GM23338 (cell line): ENCODE results near the gene DCANP1. TPM values are rescaled to one million over a fixed set of nuclear protein-coding genes. Genes with fewer than 3 reads are reported as not detected.
A peak's percentile ranks its signal among the peaks of the same experiment; 100 is the strongest.

Experiments used
- ATAC-seq: fragments of 200-7000 bp; cut with Tn5 transposase; 3 replicates; pipeline ENCODE4 v1.9.1; 2020
- DNase-seq: peaks from one replicate; pipeline ENCODE4 v3.0.0-alpha.2; 2015; ENCODE audit warnings: low spot score
- H2AFZ ChIP-seq: fragments of 200-600 bp; sonication (generic); 2 replicates; pipeline ENCODE4 v1.8.0; 2016; ENCODE audit warnings: antibody characterized with exemption, mild to moderate bottlenecking, moderate library complexity
- H3F3A ChIP-seq: fragments of 200-600 bp; sonication (generic); replicated peaks from 2 replicates; pipeline ENCODE4 v1.8.0; 2017; ENCODE audit warnings: antibody characterized with exemption, mixed run types, low read depth
- H3K27ac ChIP-seq: fragments of 200-600 bp; sonication (generic); 2 replicates; pipeline ENCODE4 v1.6.1; 2016; ENCODE audit warnings: low read depth
- H3K27me3 ChIP-seq: fragments of 200-600 bp; sonication (generic); 2 replicates; pipeline ENCODE4 v1.8.0; 2016; ENCODE audit warnings: mild to moderate bottlenecking, mixed run types, moderate library complexity; ENCODE audit not compliant: insufficient read depth
- H3K36me3 ChIP-seq: fragments of 200-600 bp; sonication (generic); 2 replicates; pipeline ENCODE4 v1.8.0; 2016; ENCODE audit warnings: mild to moderate bottlenecking; ENCODE audit not compliant: insufficient read depth
- H3K4me1 ChIP-seq: fragments of 200-600 bp; sonication (generic); 2 replicates; pipeline ENCODE4 v1.8.0; 2016; ENCODE audit warnings: mild to moderate bottlenecking, moderate library complexity; ENCODE audit not compliant: insufficient read depth
- H3K4me2 ChIP-seq: fragments of 200-600 bp; sonication (generic); 2 replicates; pipeline ENCODE4 v1.7.1; 2017; ENCODE audit warnings: mixed run types
- H3K4me3 ChIP-seq: fragments of 200-600 bp; sonication (generic); 2 replicates; pipeline ENCODE4 v1.6.1; 2016; ENCODE audit warnings: mixed run types
- H3K79me2 ChIP-seq: fragments of 200-600 bp; sonication (generic); replicated peaks from 2 replicates; pipeline ENCODE4 v1.8.0; 2017; ENCODE audit warnings: mild to moderate bottlenecking; ENCODE audit not compliant: insufficient read depth
- H3K9me2 ChIP-seq: fragments of 200-600 bp; sonication (generic); 2 replicates; pipeline ENCODE4 v1.8.0; 2017; ENCODE audit not compliant: insufficient read depth
- H4K20me1 ChIP-seq: fragments of 200-600 bp; sonication (generic); replicated peaks from 2 replicates; pipeline ENCODE4 v1.8.0; 2017; ENCODE audit warnings: mild to moderate bottlenecking; ENCODE audit not compliant: insufficient read depth
- H3K27ac Mint-ChIP-seq: 2 replicates; pipeline ENCODE4 v1.8.0; 2020; ENCODE audit warnings: inconsistent platforms, mild to moderate bottlenecking, moderate library complexity, mixed read lengths
- H3K27me3 Mint-ChIP-seq: 3 replicates; pipeline ENCODE4 v1.8.0; 2022; ENCODE audit warnings: low read depth, mild to moderate bottlenecking, moderate library complexity, mixed read lengths, inconsistent platforms; ENCODE audit not compliant: insufficient read depth, poor library complexity
- H3K36me3 Mint-ChIP-seq: 3 replicates; pipeline ENCODE4 v1.8.0; 2021; ENCODE audit warnings: low read depth, mild to moderate bottlenecking, inconsistent platforms, moderate library complexity, mixed read lengths
- H3K4me1 Mint-ChIP-seq: 3 replicates; pipeline ENCODE4 v1.8.0; 2020; ENCODE audit warnings: mild to moderate bottlenecking, inconsistent platforms, mixed read lengths
- H3K4me3 Mint-ChIP-seq: 3 replicates; pipeline ENCODE4 v1.8.0; 2021; ENCODE audit warnings: moderate library complexity, mild to moderate bottlenecking, inconsistent platforms, mixed read lengths
- H3K9me3 Mint-ChIP-seq: 3 replicates; pipeline ENCODE4 v1.8.0; 2020; ENCODE audit warnings: moderate library complexity, mild to moderate bottlenecking, inconsistent platforms, mixed read lengths
- CREB1 ChIP-seq: fragments of 250-450 bp; sonication (Bioruptor Pico); IDR thresholded peaks from 2 replicates; pipeline ENCODE4 v1.5.0; 2020; ENCODE audit warnings: low read depth, mild to moderate bottlenecking, moderate library complexity
- CTCF ChIP-seq, 2 experiments: fragments of 200-600 bp in 1 of 2; sonication (generic) in 1 of 2; conservative IDR thresholded peaks; 2 replicates each; pipeline versions ENCODE4 v1.5.1 to v1.6.1; 2016 to 2017; ENCODE audit warnings: antibody characterized with exemption in 2 of 2, low read depth in 2 of 2, mild to moderate bottlenecking in 2 of 2, moderate library complexity in 1 of 2
- EZH2phosphoT487 ChIP-seq: fragments of 200-600 bp; sonication (generic); IDR thresholded peaks from one replicate; pipeline ENCODE4 v1.8.1; 2018; ENCODE audit warnings: antibody characterized with exemption; ENCODE audit not compliant: unreplicated experiment
- REST ChIP-seq: IDR thresholded peaks from one replicate; pipeline ENCODE4 v1.6.1; 2018; ENCODE audit warnings: antibody characterized with exemption; ENCODE audit not compliant: unreplicated experiment
- STAT1 ChIP-seq: IDR thresholded peaks from one replicate; pipeline ENCODE4 v1.6.1; 2016; ENCODE audit warnings: antibody characterized with exemption; ENCODE audit not compliant: unreplicated experiment
- ZNF114 ChIP-seq: fragments of 250-450 bp; sonication (Bioruptor Pico); IDR thresholded peaks from 2 replicates; pipeline ENCODE4 v1.5.0; 2020; ENCODE audit warnings: mild to moderate bottlenecking, moderate library complexity
- ZNF462 ChIP-seq: fragments of 250-450 bp; sonication (Bioruptor Pico); IDR thresholded peaks from 2 replicates; pipeline ENCODE4 v1.5.0; 2020; ENCODE audit warnings: mild to moderate bottlenecking, moderate library complexity
- polyA plus RNA-seq: library from polyadenylated mRNA; unstranded; fragments of >200 nt; fragmentation: Nextera tagmentation; extraction: Ambion mirVana; gene quantifications from 2 replicates; pipeline ENCODE4 v1.2.1, GENCODE V29; 2016
- total RNA-seq: library from RNA; depleted of rRNA; stranded (reverse); fragments of >200 nt; shearing (Covaris generic); gene quantifications from 2 replicates; pipeline ENCODE4 v1.2.3, GENCODE V29; 2014

The DCANP1 gene
- total and polyA plus RNA-seq, 2 experiments from 2014 or later, result not detected

- no peak for TF ChIP-seq EZH2phosphoT487
- no peak for TF ChIP-seq ZNF114 (CRISPR knock-in tag)
- TF ChIP-seq STAT1, result no peak
These were observed 46.4 kb upstream of the DCANP1 start (continued) for GRCh38 chr5:135493406-135494180.

GRCh38 chr5:135492319-135492626, 45.1 kb upstream of the DCANP1 start:
- H3K27ac Mint-ChIP-seq, result no peak overlapping the region
- peaks cover 35% of the 10 kb centered on the region for H3K4me1 Mint-ChIP-seq
- Histone ChIP-seq H3F3A (peaks cover 13% of the 10 kb centered on the region; the same call in 1 of the 2 replicates), H3K4me3 (peak overlapping the region; percentile 57), H3K27ac (no peak overlapping the region), H4K20me1 (peaks cover 20% of the 10 kb centered on the region), H3K4me2 (peak overlapping the region; percentile 85), H2AFZ (no peak overlapping the region), H3K27me3 (peaks cover 100% of the 10 kb centered on the region), H3K36me3 (no peaks in the 10 kb centered on the region), H3K9me2 (peaks cover 4% of the 10 kb centered on the region; the same call in 1 of the 2 replicates), H3K79me2 (no peaks in the 10 kb centered on the region), H3K4me1 (peaks cover 46% of the 10 kb centered on the region)
- peak overlapping the region; percentile 55; the same call in 2 of the 3 replicates for H3K4me3 Mint-ChIP-seq
- no peaks in the 10 kb centered on the region for H3K36me3 Mint-ChIP-seq
- no peak for TF ChIP-seq CREB1 (CRISPR knock-in tag)
- TF ChIP-seq REST, result no peak
- no peak for TF ChIP-seq ZNF462 (CRISPR knock-in tag)
- no peak for TF ChIP-seq CTCF (conservative IDR thresholded peaks at IDR 0.05; ENCODE audit: low read depth in 2 of 2)
- no peak for TF ChIP-seq EZH2phosphoT487
- H3K9me3 Mint-ChIP-seq, result 0 out of 3 replicates have a peak, but pooled peaks cover 3% of the 10 kb centered on the region
- ATAC-seq (no peak), DNase-seq (no peak)
- peaks cover 92% of the 10 kb centered on the region for H3K27me3 Mint-ChIP-seq
